Stomach (tissue), 4 donors: Measurements from ENCODE around the gene PYCARD.

Source experiments
- CTCF ChIP-seq, 7 experiments: fragments of 450-650 bp in 4 of 7; fragments of 200-600 bp in 3 of 7; sonication (generic) in 3 of 7; IDR thresholded peaks; one replicate each; pipeline ENCODE4 v1.5.1; 2016 to 2019; ENCODE audit warnings: antibody characterized with exemption in 7 of 7, control low read depth in 2 of 7, mild to moderate bottlenecking in 1 of 7
- EP300 ChIP-seq: sonication (generic); formaldehyde crosslinking; IDR thresholded peaks from one replicate; pipeline ENCODE4 v1.6.1; 2017; ENCODE audit warnings: antibody characterized with exemption
- POLR2AphosphoS5 ChIP-seq, 3 donors: sonication (generic); formaldehyde crosslinking; IDR thresholded peaks; one replicate each; pipeline ENCODE4 v1.6.1; 2016; ENCODE audit warnings: antibody characterized with exemption in 3 of 3

GRCh38 chr16:31224092-31224955 lies 21.8 kb upstream of the PYCARD start:
- TF ChIP-seq CTCF (IDR thresholded peaks at IDR 0.05) = no peak
- TF ChIP-seq EP300 = no peak
- no peak for TF ChIP-seq POLR2AphosphoS5 (IDR thresholded peaks at IDR 0.05)
